Chondrocyte (in vitro differentiated cells): Measurements from ENCODE around the gene GALNT10. TPM values are rescaled to one million over a fixed set of nuclear protein-coding genes. Genes with fewer than 3 reads are reported as not detected.

ENCODE experiments used
- DNase-seq: peaks from one replicate; pipeline ENCODE4 v3.0.0; 2021; ENCODE audit warnings: mixed read lengths, low spot score
- H3K27ac Mint-ChIP-seq: one replicate; pipeline ENCODE4 v1.8.0; 2021; ENCODE audit warnings: mild to moderate bottlenecking, moderate library complexity, mixed read lengths; ENCODE audit not compliant: unreplicated experiment
- H3K27me3 Mint-ChIP-seq: 2 replicates; pipeline ENCODE4 v1.8.0; 2021; ENCODE audit warnings: low read depth, mixed read lengths
- H3K36me3 Mint-ChIP-seq: 2 replicates; pipeline ENCODE4 v1.8.0; 2021; ENCODE audit warnings: low read depth, mixed read lengths
- H3K4me1 Mint-ChIP-seq: 2 replicates; pipeline ENCODE4 v1.8.0; 2021; ENCODE audit warnings: low read depth, mild to moderate bottlenecking, mixed read lengths
- H3K4me3 Mint-ChIP-seq: one replicate; pipeline ENCODE4 v1.8.0; 2021; ENCODE audit warnings: mild to moderate bottlenecking, moderate library complexity, mixed read lengths; ENCODE audit not compliant: unreplicated experiment
- H3K9me3 Mint-ChIP-seq: 2 replicates; pipeline ENCODE4 v1.8.0; 2021; ENCODE audit warnings: low read depth, mixed read lengths
- total RNA-seq: library from RNA; stranded (reverse); gene quantifications from 3 replicates; pipeline ENCODE4 v1.2.1, GENCODE V29; 2021
- TF ChIP-seq, protein P1 (sequence below): fragments of 200-600 bp; sonication (generic); IDR thresholded peaks from 2 replicates; pipeline ENCODE4 v1.5.0; 2021; ENCODE audit warnings: antibody characterized with exemption, mild to moderate bottlenecking, moderate library complexity

Gene GALNT10
- total RNA-seq, 1 donor from 2014 or later = 155 TPM

DNA sequence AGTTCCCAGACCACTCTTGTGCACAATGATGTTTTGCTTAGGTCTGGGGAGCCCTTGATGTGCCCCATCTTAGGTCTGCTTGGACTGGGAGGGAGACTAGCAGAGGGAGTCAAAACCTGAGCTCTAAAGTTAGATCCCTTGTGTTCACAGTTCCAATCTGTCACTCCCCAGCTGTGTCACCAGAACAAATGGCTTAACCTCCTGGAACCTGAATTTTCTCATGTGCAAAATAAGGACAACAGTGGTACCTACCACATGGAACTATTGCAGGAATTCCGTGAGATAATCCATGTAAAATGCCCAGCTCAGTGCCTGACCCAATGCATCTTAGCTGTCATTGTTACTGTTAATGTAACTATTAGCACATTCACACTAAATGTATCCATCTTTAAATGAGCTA lies 45.5 kb downstream of the GALNT10 start:
- Mint-ChIP-seq H3K4me3 (no peak overlapping the region), H3K27me3 (no peaks in the 10 kb centered on the region), H3K9me3 (no peaks in the 10 kb centered on the region), H3K27ac (no peak overlapping the region), H3K36me3 (peaks cover 1% of the 10 kb centered on the region), H3K4me1 (peaks cover 58% of the 10 kb centered on the region)
- TF ChIP-seq, protein P1, sequence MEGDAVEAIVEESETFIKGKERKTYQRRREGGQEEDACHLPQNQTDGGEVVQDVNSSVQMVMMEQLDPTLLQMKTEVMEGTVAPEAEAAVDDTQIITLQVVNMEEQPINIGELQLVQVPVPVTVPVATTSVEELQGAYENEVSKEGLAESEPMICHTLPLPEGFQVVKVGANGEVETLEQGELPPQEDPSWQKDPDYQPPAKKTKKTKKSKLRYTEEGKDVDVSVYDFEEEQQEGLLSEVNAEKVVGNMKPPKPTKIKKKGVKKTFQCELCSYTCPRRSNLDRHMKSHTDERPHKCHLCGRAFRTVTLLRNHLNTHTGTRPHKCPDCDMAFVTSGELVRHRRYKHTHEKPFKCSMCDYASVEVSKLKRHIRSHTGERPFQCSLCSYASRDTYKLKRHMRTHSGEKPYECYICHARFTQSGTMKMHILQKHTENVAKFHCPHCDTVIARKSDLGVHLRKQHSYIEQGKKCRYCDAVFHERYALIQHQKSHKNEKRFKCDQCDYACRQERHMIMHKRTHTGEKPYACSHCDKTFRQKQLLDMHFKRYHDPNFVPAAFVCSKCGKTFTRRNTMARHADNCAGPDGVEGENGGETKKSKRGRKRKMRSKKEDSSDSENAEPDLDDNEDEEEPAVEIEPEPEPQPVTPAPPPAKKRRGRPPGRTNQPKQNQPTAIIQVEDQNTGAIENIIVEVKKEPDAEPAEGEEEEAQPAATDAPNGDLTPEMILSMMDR = no peak
- no peak for DNase-seq

DNA sequence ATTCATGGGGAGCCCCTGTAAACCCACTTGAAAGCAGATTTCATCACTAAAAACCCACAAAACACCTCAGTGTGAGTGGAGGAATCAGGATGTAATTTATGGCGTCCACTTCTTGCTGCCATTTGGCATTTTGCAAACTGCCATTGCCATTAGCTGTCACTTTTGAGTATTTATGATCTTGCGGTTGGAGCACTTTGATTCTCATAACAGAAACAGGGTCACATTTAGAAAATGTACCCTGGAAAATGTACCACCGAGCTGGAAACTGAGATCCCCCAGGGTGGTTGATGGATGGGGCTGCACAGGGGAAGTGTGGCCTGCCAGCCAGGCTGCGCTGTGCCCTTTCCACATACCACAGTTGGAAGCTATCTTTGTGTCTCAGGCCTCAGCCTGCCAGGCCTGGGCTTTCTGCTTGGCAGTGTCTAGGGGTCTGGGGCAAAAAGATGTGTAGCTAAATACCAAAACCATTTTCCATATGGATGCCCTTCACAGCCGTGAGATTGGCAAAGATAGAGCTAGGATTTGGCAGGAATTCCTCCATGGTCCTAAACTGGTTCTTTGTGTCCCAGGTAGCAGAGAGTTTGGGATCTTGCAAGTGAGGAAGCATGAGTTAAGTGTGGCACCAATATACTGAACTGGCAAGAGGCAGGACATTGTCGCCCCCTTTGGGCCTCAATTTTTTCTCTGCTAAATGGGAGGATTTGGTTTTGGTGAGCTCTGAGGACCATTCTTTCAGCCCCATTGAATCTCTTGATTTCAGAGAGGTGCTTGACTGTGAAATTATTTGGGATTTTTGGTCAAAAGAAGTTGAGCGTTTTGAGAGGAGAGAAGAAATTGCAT lies 46.2 kb downstream of the GALNT10 start:
- peak overlapping the region; percentile 41 for H3K27ac Mint-ChIP-seq
- no peak overlapping the region for H3K4me3 Mint-ChIP-seq
- H3K36me3 Mint-ChIP-seq = no peaks in the 10 kb centered on the region
- H3K9me3 Mint-ChIP-seq = no peaks in the 10 kb centered on the region
- H3K27me3 Mint-ChIP-seq = no peaks in the 10 kb centered on the region
- H3K4me1 Mint-ChIP-seq = peaks cover 64% of the 10 kb centered on the region
- DNase-seq = no peak
- TF ChIP-seq, protein P1 = no peak

DNA sequence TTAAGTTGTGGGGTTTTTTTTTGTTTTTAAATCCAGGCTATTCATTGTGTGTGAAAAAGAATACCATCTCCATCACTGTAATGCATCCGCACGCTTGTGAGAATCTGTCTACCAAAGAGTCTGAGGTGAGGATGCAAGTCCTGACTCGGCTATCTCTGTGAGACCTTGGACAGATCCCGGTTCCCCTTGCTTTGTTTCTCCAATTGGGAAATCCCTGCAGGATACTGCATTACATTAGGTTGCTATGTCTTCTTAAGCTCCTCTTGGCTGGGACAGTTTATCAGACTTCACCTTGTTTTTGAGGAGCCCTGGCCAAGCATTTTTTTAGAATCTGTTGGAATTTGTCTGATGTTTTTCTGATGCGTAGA lies 46.8 kb downstream of the GALNT10 start:
- Mint-ChIP-seq H3K9me3 (no peaks in the 10 kb centered on the region), H3K27ac (no peak overlapping the region), H3K27me3 (no peaks in the 10 kb centered on the region), H3K4me1 (peaks cover 66% of the 10 kb centered on the region), H3K36me3 (no peaks in the 10 kb centered on the region), H3K4me3 (no peak overlapping the region)
- TF ChIP-seq, protein P1 = no peak
- no peak for DNase-seq

DNA sequence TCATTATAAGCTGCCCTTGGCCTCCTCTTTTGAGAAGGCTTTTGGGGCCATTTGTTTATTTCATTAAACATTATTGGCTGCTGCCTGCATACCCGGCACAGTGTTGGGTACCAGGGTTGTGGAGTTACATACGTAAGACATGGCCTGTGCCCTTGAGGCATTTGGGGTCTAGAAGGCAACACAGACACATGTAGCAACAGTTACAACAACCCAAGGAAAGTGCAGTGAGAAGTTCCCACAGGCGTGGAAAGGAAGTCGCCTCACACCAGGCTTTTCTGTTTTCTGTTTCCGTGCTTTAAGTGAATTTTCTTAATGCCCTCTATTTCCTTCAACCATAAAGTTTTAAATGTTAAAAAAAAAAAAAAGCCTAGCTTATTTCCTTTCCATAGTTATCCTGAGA lies 47.4 kb downstream of the GALNT10 start:
- Mint-ChIP-seq H3K4me3 (no peak overlapping the region), H3K9me3 (no peaks in the 10 kb centered on the region), H3K36me3 (no peaks in the 10 kb centered on the region), H3K27ac (no peak overlapping the region), H3K27me3 (no peaks in the 10 kb centered on the region), H3K4me1 (peaks cover 69% of the 10 kb centered on the region)
- no peak for DNase-seq
- TF ChIP-seq, protein P1 = no peak

DNA sequence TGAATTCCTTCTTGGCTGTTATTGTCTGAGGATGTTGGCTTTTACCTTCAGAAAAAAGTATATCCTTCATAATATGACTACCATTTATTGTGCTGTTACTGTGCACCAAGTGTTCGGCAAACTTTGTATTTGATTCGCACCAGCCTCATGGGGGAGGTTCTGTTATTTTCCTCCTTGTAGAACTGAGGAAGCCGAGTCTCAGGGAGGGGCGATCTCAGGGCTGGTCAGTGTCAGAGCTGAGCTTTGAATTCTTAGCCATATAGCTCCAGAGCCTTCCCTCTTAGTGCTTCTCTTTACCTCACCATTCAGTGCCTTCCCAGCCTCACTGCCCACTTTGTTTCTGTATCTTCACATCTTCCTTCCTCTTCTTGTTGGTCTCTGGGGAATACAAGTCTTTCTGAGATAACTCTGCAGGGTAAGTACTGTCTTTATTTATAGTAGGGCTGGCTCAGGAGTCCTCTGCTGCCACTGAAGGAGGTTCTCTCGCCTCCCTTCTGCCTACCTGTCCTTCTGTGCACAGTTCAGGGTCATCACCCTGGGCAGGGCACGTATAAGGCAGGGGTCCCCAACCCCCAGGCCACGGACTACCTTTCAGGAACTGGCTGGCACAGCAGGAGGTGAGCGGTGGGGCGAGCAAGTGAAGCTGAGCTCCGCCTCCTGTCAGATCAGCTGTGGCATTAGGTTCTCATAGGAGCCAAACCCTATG lies 48.4 kb downstream of the GALNT10 start:
- TF ChIP-seq, protein P1 = no peak
- H3K27me3 Mint-ChIP-seq = no peaks in the 10 kb centered on the region
- H3K36me3 Mint-ChIP-seq = no peaks in the 10 kb centered on the region
- H3K4me1 Mint-ChIP-seq = peaks cover 79% of the 10 kb centered on the region
- H3K27ac Mint-ChIP-seq = peak overlapping the region; percentile 68
- no peak overlapping the region for H3K4me3 Mint-ChIP-seq
- no peaks in the 10 kb centered on the region for H3K9me3 Mint-ChIP-seq
- no peak for DNase-seq
